Neural progenitor cell (in vitro differentiated cells): ENCODE results near the gene BAAT.

Experiments used
- CTCF ChIP-seq: fragments of 200-600 bp; sonication (generic); IDR thresholded peaks from 2 replicates; pipeline ENCODE4 v1.5.1; 2017; ENCODE audit warnings: antibody characterized with exemption, mild to moderate bottlenecking
- EZH2 ChIP-seq: fragments of 200-600 bp; sonication (generic); IDR thresholded peaks from 2 replicates; pipeline ENCODE4 v1.6.1; 2017; ENCODE audit warnings: antibody characterized with exemption, mild to moderate bottlenecking, moderate library complexity
- EZH2phosphoT487 ChIP-seq: fragments of 200-600 bp; sonication (generic); IDR thresholded peaks from 2 replicates; pipeline ENCODE4 v1.6.1; 2017; ENCODE audit warnings: antibody characterized with exemption

GRCh38 chr9:101360647-101361046 is 24.2 kb downstream of the BAAT start:
- TF ChIP-seq CTCF: no peak
- TF ChIP-seq EZH2phosphoT487: no peak
- TF ChIP-seq EZH2: no peak
